ENCODE measurements around the gene GPX3. TPM values are rescaled to one million over a fixed set of nuclear protein-coding genes. Genes with fewer than 3 reads are reported as not detected.

Gene GPX3
- total RNA-seq, 1 experiment from 2014 or later: not detected

GRCh38 chr5:151075698-151076331, 55.4 kb downstream of the GPX3 start:
- DNase-seq: no peak
- Histone ChIP-seq H3K4me2 (ENCODE audit: low read depth, low read length, poor library complexity, severe bottlenecking) (no peak overlapping the region), H3K9me3 (ENCODE audit: low read length) (no peaks in the 10 kb centered on the region), H3K27ac (ENCODE audit: low read length) (peak overlapping the region; percentile 30; the same call in 1 of the 2 replicates), H3K27me3 (ENCODE audit: low read length) (no peaks in the 10 kb centered on the region), H2AFZ (ENCODE audit: low read length) (no peak overlapping the region), H3K36me3 (ENCODE audit: insufficient read depth, low read length) (peaks cover 51% of the 10 kb centered on the region), H3K79me2 (ENCODE audit: low read length) (peaks cover 99% of the 10 kb centered on the region), H4K20me1 (ENCODE audit: insufficient read depth, low read depth, low read length) (peaks cover 19% of the 10 kb centered on the region; the same call in 1 of the 2 replicates), H3K9ac (ENCODE audit: low read length) (no peak overlapping the region), H3K4me3 (ENCODE audit: low read length) (no peak overlapping the region), H3K9me2 (replicated peaks; ENCODE audit: insufficient read depth, low read length) (no peaks in the 10 kb centered on the region), H3K4me1 (ENCODE audit: low read length) (peaks cover 55% of the 10 kb centered on the region)

- H2AFZ ChIP-seq (ENCODE audit: low read length): no peak overlapping the region
- H3K4me3 ChIP-seq (ENCODE audit: low read length): no peak overlapping the region
- H3K79me2 ChIP-seq (ENCODE audit: low read length): peaks cover 96% of the 10 kb centered on the region
- H3K9me3 ChIP-seq (ENCODE audit: low read length): no peaks in the 10 kb centered on the region
- H3K9ac ChIP-seq (ENCODE audit: low read length): no peak overlapping the region
- DNase-seq: no peak
- no peaks in the 10 kb centered on the region for H3K9me2 ChIP-seq (replicated peaks; ENCODE audit: insufficient read depth, low read length)
- H3K27ac ChIP-seq (ENCODE audit: low read length): 0 out of 2 replicates have a peak overlapping the region, but pooled peaks have one; percentile 10
- peaks cover 51% of the 10 kb centered on the region for H3K36me3 ChIP-seq (ENCODE audit: insufficient read depth, low read length)
- H3K4me2 ChIP-seq (ENCODE audit: low read depth, low read length, poor library complexity, severe bottlenecking): no peak overlapping the region
- H3K4me1 ChIP-seq (ENCODE audit: low read length): peaks cover 49% of the 10 kb centered on the region
- H4K20me1 ChIP-seq (ENCODE audit: insufficient read depth, low read depth, low read length): peaks cover 18% of the 10 kb centered on the region; the same call in 1 of the 2 replicates
- no peaks in the 10 kb centered on the region for H3K27me3 ChIP-seq (ENCODE audit: low read length)
These were observed 56.2 kb downstream of the GPX3 start for GRCh38 chr5:151076616-151077015.

- Histone ChIP-seq H4K20me1 (ENCODE audit: insufficient read depth, low read depth, low read length) (peaks cover 11% of the 10 kb centered on the region; the same call in 1 of the 2 replicates), H2AFZ (ENCODE audit: low read length) (no peak overlapping the region), H3K27ac (ENCODE audit: low read length) (peak overlapping the region; percentile 86), H3K79me2 (ENCODE audit: low read length) (peaks cover 89% of the 10 kb centered on the region), H3K4me1 (ENCODE audit: low read length) (peaks cover 49% of the 10 kb centered on the region), H3K27me3 (ENCODE audit: low read length) (no peaks in the 10 kb centered on the region), H3K4me3 (ENCODE audit: low read length) (no peak overlapping the region), H3K9me2 (replicated peaks; ENCODE audit: insufficient read depth, low read length) (no peaks in the 10 kb centered on the region), H3K4me2 (ENCODE audit: low read depth, low read length, poor library complexity, severe bottlenecking) (peak overlapping the region; percentile 99), H3K36me3 (ENCODE audit: insufficient read depth, low read length) (peaks cover 51% of the 10 kb centered on the region), H3K9ac (ENCODE audit: low read length) (peak overlapping the region; percentile 99; the same call in 1 of the 2 replicates), H3K9me3 (ENCODE audit: low read length) (no peaks in the 10 kb centered on the region)
- no peak for DNase-seq
These were observed 57.0 kb downstream of the GPX3 start for GRCh38 chr5:151077419-151077818.

GRCh38 chr5:151077967-151078366, 57.6 kb downstream of the GPX3 start:
- H3K4me2 ChIP-seq (ENCODE audit: low read depth, low read length, poor library complexity, severe bottlenecking): peak overlapping the region; percentile 99
- no peaks in the 10 kb centered on the region for H3K9me3 ChIP-seq (ENCODE audit: low read length)

More at GRCh38 chr5:151077967-151078366, 57.6 kb downstream of the GPX3 start:
- H3K4me3 ChIP-seq (ENCODE audit: low read length): peak overlapping the region; percentile 94
- peak overlapping the region; percentile 99 for H3K9ac ChIP-seq (ENCODE audit: low read length)
- H3K27ac ChIP-seq (ENCODE audit: low read length): peak overlapping the region; percentile 86
- no peak overlapping the region for H2AFZ ChIP-seq (ENCODE audit: low read length)
- H3K79me2 ChIP-seq (ENCODE audit: low read length): peaks cover 83% of the 10 kb centered on the region
- H3K27me3 ChIP-seq (ENCODE audit: low read length): no peaks in the 10 kb centered on the region
- peaks cover 51% of the 10 kb centered on the region for H3K36me3 ChIP-seq (ENCODE audit: insufficient read depth, low read length)
- peaks cover 51% of the 10 kb centered on the region for H3K4me1 ChIP-seq (ENCODE audit: low read length)
- H3K9me2 ChIP-seq (replicated peaks; ENCODE audit: insufficient read depth, low read length): no peaks in the 10 kb centered on the region
- peaks cover 6% of the 10 kb centered on the region; the same call in 1 of the 2 replicates for H4K20me1 ChIP-seq (ENCODE audit: insufficient read depth, low read depth, low read length)
- no peak for DNase-seq

Other genes with a start within 250 kb of the GPX3 start
- gene SMIM3, start 241.8 kb upstream of the GPX3 start, total RNA-seq (2014; rRNA removed; shearing (Covaris generic); ENCODE audit: low replicate concordance): not detected in 2 replicates
- 0.87 TPM in 1 of 2 replicates, not detected in the other for gene IRGM, start 174.1 kb upstream of the GPX3 start, total RNA-seq (2014; rRNA removed; shearing (Covaris generic); ENCODE audit: low replicate concordance)
- not detected in 2 replicates for gene ZNF300, start 115.6 kb upstream of the GPX3 start, total RNA-seq (2014; rRNA removed; shearing (Covaris generic); ENCODE audit: low replicate concordance)
- 106 and 205 TPM in 2 replicates for gene TNIP1, start 60.4 kb downstream of the GPX3 start, total RNA-seq (2014; rRNA removed; shearing (Covaris generic); ENCODE audit: low replicate concordance)
- gene ANXA6, start 137.2 kb downstream of the GPX3 start, total RNA-seq (2014; rRNA removed; shearing (Covaris generic); ENCODE audit: low replicate concordance): 277 and 387 TPM in 2 replicates
- 241 and 291 TPM in 2 replicates for gene CCDC69, start 203.5 kb downstream of the GPX3 start, total RNA-seq (2014; rRNA removed; shearing (Covaris generic); ENCODE audit: low replicate concordance)
- 132 and 133 TPM in 2 replicates for gene GM2A, start 232.6 kb downstream of the GPX3 start, total RNA-seq (2014; rRNA removed; shearing (Covaris generic); ENCODE audit: low replicate concordance)